ENCODE measurements around the gene RABEPK. TPM values are rescaled to one million over a fixed set of nuclear protein-coding genes. Genes with fewer than 3 reads are reported as not detected.

Gene RABEPK
- total RNA-seq, 1 donor from 2014 or later = 20.5 TPM

Other genes with a start within 250 kb of the RABEPK start
- gene SCAI, start 57.0 kb upstream of the RABEPK start, total RNA-seq = 2.4 and 9.1 TPM in 2 replicates
- gene PPP6C, start 10.7 kb upstream of the RABEPK start, total RNA-seq = 16.7 and 26.4 TPM in 2 replicates
- gene HSPA5, start 40.8 kb downstream of the RABEPK start, total RNA-seq = 123 and 354 TPM in 2 replicates
- gene GAPVD1, start 61.3 kb downstream of the RABEPK start, total RNA-seq = 32.3 and 50.0 TPM in 2 replicates